ENCODE measurements around the gene LINC00632.
A peak's percentile ranks its signal among the peaks of the same experiment; 100 is the strongest.
"Not testable (repeated sequence)": the region's sequence is repeated elsewhere in the genome, so short reads cannot be mapped to it uniquely, and the experiment has no call there.

Gene LINC00632

GRCh38 chrX:140709421-140709846 lies at the start of gene LINC00632:
Gene LINC00632 (plus strand): TSS chrX:140709759.
- peak; percentile 44 to 82 (median 63) for DNase-seq
- intact Hi-C loops (cut with DNase I) = no loop called here

GRCh38 chrX:140661643-140662042 lies 47.9 kb upstream of the LINC00632 start:
- intact Hi-C loops (cut with DNase I) = loop anchor here (10.0 kb wide), 1 partner anchor 607 kb away; no protein-coding TSS in a partner anchor
- DNase-seq = peak in 2 of 42 donors; percentile 3 to 35

GRCh38 chrX:140664939-140665338 lies 44.6 kb upstream of the LINC00632 start:
- DNase-seq = no peak
- intact Hi-C loops (cut with DNase I) = loop anchor here (10.0 kb wide), 1 partner anchor 610 kb away; no protein-coding TSS in a partner anchor

GRCh38 chrX:140672840-140673731 lies 36.5 kb upstream of the LINC00632 start:
- peak in 9 of 42 donors; percentile 3 to 65 (median 28) for DNase-seq
- intact Hi-C loops (cut with DNase I) = no loop called here

GRCh38 chrX:140687706-140688105 lies 21.9 kb upstream of the LINC00632 start:
- no peak for DNase-seq
- intact Hi-C loops (cut with DNase I) = no loop called here

- DNase-seq; intact Hi-C loops (cut with DNase I): not testable (repeated sequence)
Measured at GRCh38 chrX:140691596-140691995, 18.0 kb upstream of the LINC00632 start.

- DNase-seq = no peak
- intact Hi-C loops (cut with DNase I) = no loop called here
Measured at GRCh38 chrX:140697618-140698017, 11.9 kb upstream of the LINC00632 start.

GRCh38 chrX:140701480-140701879 lies 8.1 kb upstream of the LINC00632 start:
- intact Hi-C loops (cut with DNase I) = no loop called here
- peak in 16 of 42 donors; percentile 11 to 64 (median 30) for DNase-seq

GRCh38 chrX:140710710-140711109 lies 1.2 kb downstream of the LINC00632 start:
- peak; percentile 15 to 90 (median 70) for DNase-seq

GRCh38 chrX:140711894-140712293 lies 2.3 kb downstream of the LINC00632 start:
- intact Hi-C loops (cut with DNase I) = no loop called here
- no peak for DNase-seq

More at GRCh38 chrX:140710710-140711109, 1.2 kb downstream of the LINC00632 start:
- intact Hi-C loops (cut with DNase I) = no loop called here

GRCh38 chrX:140712413-140713173 lies 3.0 kb downstream of the LINC00632 start:
- intact Hi-C loops (cut with DNase I) = no loop called here
- peak; percentile 34 to 87 (median 72) for DNase-seq

- no peak for DNase-seq
- intact Hi-C loops (cut with DNase I) = no loop called here
Measured at GRCh38 chrX:140713174-140713539, 3.6 kb downstream of the LINC00632 start.

- intact Hi-C loops (cut with DNase I) = no loop called here
Measured at GRCh38 chrX:140715787-140716186, 6.2 kb downstream of the LINC00632 start.

GRCh38 chrX:140723121-140723715 lies 13.7 kb downstream of the LINC00632 start:
- intact Hi-C loops (cut with DNase I) = no loop called here
- no peak for DNase-seq

More at GRCh38 chrX:140715787-140716186, 6.2 kb downstream of the LINC00632 start:
- no peak for DNase-seq

- DNase-seq = no peak
- intact Hi-C loops (cut with DNase I) = no loop called here
Measured at GRCh38 chrX:140724309-140724708, 14.8 kb downstream of the LINC00632 start.

- intact Hi-C loops (cut with DNase I) = no loop called here
Measured at GRCh38 chrX:140724736-140725135, 15.2 kb downstream of the LINC00632 start.

GRCh38 chrX:140725500-140725899 lies 15.9 kb downstream of the LINC00632 start:
- no peak for DNase-seq
- intact Hi-C loops (cut with DNase I) = no loop called here

More at GRCh38 chrX:140724736-140725135, 15.2 kb downstream of the LINC00632 start:
- no peak for DNase-seq

GRCh38 chrX:140733766-140734342 lies 24.3 kb downstream of the LINC00632 start:
- intact Hi-C loops (cut with DNase I) = no loop called here
- peak in 33 of 42 donors; percentile 12 to 63 (median 42) for DNase-seq

- intact Hi-C loops (cut with DNase I) = no loop called here
- DNase-seq = no peak
Measured at GRCh38 chrX:140744085-140744484, 34.5 kb downstream of the LINC00632 start.

Measured in head of caudate nucleus (tissue), 42 donors.